Panc1 (cell line): ENCODE measurements around the gene CDC16. TPM values are rescaled to one million over a fixed set of nuclear protein-coding genes. Genes with fewer than 3 reads are reported as not detected.

Experiments
- ATAC-seq: fragments of 200-7000 bp; cut with Tn5 transposase; 2 replicates; pipeline ENCODE4 v1.9.1; 2020; ENCODE audit warnings: mild to moderate bottlenecking, moderate library complexity
- BruUV-seq: library from RNA; stranded (reverse); fragments of 400-500 nt; replicated peaks from 2 replicates; lab custom pipeline; 2021; lab: Mats Ljungman, UMichigan
- CTCF ChIA-PET: fragments of 300-600 bp; sonication (Branson Sonifier 250); formaldehyde crosslinking; loops from one replicate; lab custom pipeline; 2022; ENCODE audit warnings: antibody characterized with exemption; lab: Charles Lee
- POLR2A ChIA-PET: fragments of 300-600 bp; sonication (Branson Sonifier 250); formaldehyde crosslinking; loops from one replicate; lab custom pipeline; 2022; ENCODE audit warnings: antibody characterized with exemption; lab: Charles Lee
- DNase-seq: peaks from one replicate; pipeline ENCODE4 v3.0.0-alpha.2; 2010; ENCODE audit warnings: low read depth, low spot score
- H3K27ac ChIP-seq: 2 replicates; pipeline ENCODE4 v1.5.1; 2011; ENCODE audit warnings: mild to moderate bottlenecking, low read length, inconsistent platforms
- H3K27me3 ChIP-seq: fragments of 200-500 bp; sonication (Bioruptor generic); 2 replicates; pipeline ENCODE4 v1.6.0; 2014; ENCODE audit warnings: low read length, inconsistent platforms; ENCODE audit not compliant: control insufficient read depth, insufficient read depth
- H3K36me3 ChIP-seq: fragments of 200-500 bp; sonication (Bioruptor generic); 2 replicates; pipeline ENCODE4 v1.5.1; 2014; ENCODE audit warnings: inconsistent platforms, mild to moderate bottlenecking, low read length, moderate library complexity; ENCODE audit not compliant: control insufficient read depth, insufficient read depth
- H3K4me1 ChIP-seq: 2 replicates; pipeline ENCODE4 v1.5.1; 2011; ENCODE audit warnings: inconsistent platforms, mild to moderate bottlenecking, low read length, moderate library complexity; ENCODE audit not compliant: control insufficient read depth, insufficient read depth
- H3K4me3 ChIP-seq, 2 experiments: 2 replicates each; pipeline ENCODE4 v1.5.1; 2011 to 2012; ENCODE audit warnings: low read depth in 2 of 2, low read length in 2 of 2, mild to moderate bottlenecking in 2 of 2, inconsistent platforms in 1 of 2, moderate library complexity in 1 of 2
- H3K9me3 ChIP-seq: fragments of 200-500 bp; sonication (Bioruptor generic); 2 replicates; pipeline ENCODE4 v1.5.1; 2014; ENCODE audit warnings: low read depth, mild to moderate bottlenecking, inconsistent platforms, low read length, moderate library complexity; ENCODE audit not compliant: control insufficient read depth, insufficient read depth
- CTCF ChIP-seq: fragments of 450-650 bp; IDR thresholded peaks from 2 replicates; pipeline ENCODE4 v1.5.1; 2017; ENCODE audit warnings: mild to moderate bottlenecking
- POLR2AphosphoS5 ChIP-seq: IDR thresholded peaks from 2 replicates; pipeline ENCODE4 v1.6.1; 2012; ENCODE audit warnings: mild to moderate bottlenecking, low read depth, low read length, moderate library complexity
- REST ChIP-seq, 2 experiments: IDR thresholded peaks; 2 replicates each; pipeline ENCODE4 v1.6.1; 2011 to 2012; ENCODE audit warnings: low read depth in 2 of 2, control low read depth in 1 of 2, low read length in 1 of 2, mild to moderate bottlenecking in 1 of 2, moderate library complexity in 1 of 2; ENCODE audit not compliant: insufficient read depth in 1 of 2
- SIN3A ChIP-seq: IDR thresholded peaks from 2 replicates; pipeline ENCODE4 v1.6.1; 2012; ENCODE audit warnings: low read depth, mild to moderate bottlenecking, low read length, moderate library complexity, borderline replicate concordance; ENCODE audit not compliant: insufficient read depth
- TCF7L2 ChIP-seq: IDR thresholded peaks from 2 replicates; pipeline ENCODE4 v1.6.1; 2011; ENCODE audit warnings: mild to moderate bottlenecking, low read depth, low read length, inconsistent platforms
- in situ Hi-C: cut with HindIII; loops from 2 replicates; pipeline ENCODE4 v1.10.0; 2016; ENCODE audit warnings: low sequenced_read_pairs, low pct_unique_long_range_greater_than_20kb
- intact Hi-C: fragments of 100-400 bp; cut with micrococcal nuclease; formaldehyde crosslinking; loops from one replicate; pipeline ENCODE4 v1.10.0; 2022; ENCODE audit not compliant: unreplicated experiment
- total RNA-seq: library from RNA; stranded (reverse); gene quantifications from one replicate; pipeline ENCODE4 v1.2.1, GENCODE V29; 2021; ENCODE audit not compliant: unreplicated experiment

CDC16 gene
- total RNA-seq, 1 experiment from 2014 or later: 51.8 TPM

DNA sequence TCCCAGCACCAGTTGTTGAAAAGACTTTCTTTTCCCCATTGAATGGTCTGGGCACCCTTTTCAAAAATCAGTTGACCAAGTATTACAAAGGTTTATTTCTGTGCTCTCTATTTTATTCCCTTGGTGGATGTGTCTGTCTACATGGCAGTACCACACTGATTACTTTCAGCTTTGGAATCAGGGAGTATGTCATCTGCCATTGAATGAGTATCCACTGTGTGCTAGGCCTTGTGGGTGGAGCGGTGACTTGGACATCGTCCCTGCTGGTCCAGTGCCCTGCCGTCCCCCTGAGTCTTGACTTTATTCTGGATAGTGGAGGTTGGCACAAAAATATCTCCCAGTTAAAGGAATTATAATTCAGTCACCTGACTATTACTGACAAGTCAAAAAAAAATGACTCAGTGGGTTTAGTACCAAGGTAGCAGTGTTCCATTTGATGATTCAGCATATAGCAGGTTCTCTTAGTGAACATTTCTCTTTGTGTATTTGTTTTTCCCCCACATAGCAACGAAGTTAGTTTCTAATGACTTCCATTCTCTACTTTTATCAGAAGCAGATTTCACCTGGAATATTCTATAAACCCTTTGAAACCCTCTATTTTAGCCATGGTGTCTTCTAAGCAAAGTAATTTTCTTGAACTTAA is 50.6 kb downstream of the CDC16 start:
- no peak for ATAC-seq
- no TSS peak for BruUV-seq
- Histone ChIP-seq H3K9me3 (no peaks in the 10 kb centered on the region), H3K4me3 (no peak overlapping the region), H3K4me1 (peaks cover 9% of the 10 kb centered on the region), H3K36me3 (peaks cover 3% of the 10 kb centered on the region; the same call in 1 of the 2 replicates), H3K27ac (no peak overlapping the region), H3K27me3 (no peaks in the 10 kb centered on the region)
- intact Hi-C loops (no loop called here), in situ Hi-C loops (no loop called here)
- TF ChIP-seq CTCF: no peak
- TF ChIP-seq SIN3A: no peak
- no peak for TF ChIP-seq REST (IDR thresholded peaks at IDR 0.05; ENCODE audit: insufficient read depth in 1 of 2, low read depth in 2 of 2, low read length in 1 of 2)
- TF ChIP-seq POLR2AphosphoS5: no peak
- no peak for TF ChIP-seq TCF7L2
- POLR2A ChIA-PET: no interaction called here
- CTCF ChIA-PET: no interaction called here
- no peak for DNase-seq

- ATAC-seq: no peak
- intact Hi-C loops (no loop called here), in situ Hi-C loops (no loop called here)
- ChIA-PET POLR2A (no interaction called here), CTCF (no interaction called here)
- Histone ChIP-seq H3K4me1 (peaks cover 3% of the 10 kb centered on the region; the same call in 1 of the 2 replicates), H3K36me3 (peaks cover 3% of the 10 kb centered on the region; the same call in 1 of the 2 replicates), H3K9me3 (no peaks in the 10 kb centered on the region), H3K4me3 (no peak overlapping the region), H3K27me3 (no peaks in the 10 kb centered on the region), H3K27ac (no peak overlapping the region)
- BruUV-seq: no TSS peak
- TF ChIP-seq TCF7L2 (no peak), REST (IDR thresholded peaks at IDR 0.05; ENCODE audit: insufficient read depth in 1 of 2, low read depth in 2 of 2, low read length in 1 of 2) (no peak), POLR2AphosphoS5 (no peak), CTCF (no peak), SIN3A (no peak)
- no peak for DNase-seq
Measured at GRCh38 chr13:114286808-114287207, 52.1 kb downstream of the CDC16 start.
